Activated naive CD8-positive, alpha-beta T cell treated with anti-CD3 and anti-CD28 coated beads, Interleukin-2, amount 50 U/mL, for 16 hours (primary cell): ENCODE measurements around the gene RBM47.
"Not testable (repeated sequence)": the region's sequence is repeated elsewhere in the genome, so short reads cannot be mapped to it uniquely, and the experiment has no call there.

Source experiments
- DNase-seq: peaks from one replicate; pipeline ENCODE4 v3.0.0-alpha.2; 2020; ENCODE audit warnings: low read depth, low spot score

RBM47 gene

DNA sequence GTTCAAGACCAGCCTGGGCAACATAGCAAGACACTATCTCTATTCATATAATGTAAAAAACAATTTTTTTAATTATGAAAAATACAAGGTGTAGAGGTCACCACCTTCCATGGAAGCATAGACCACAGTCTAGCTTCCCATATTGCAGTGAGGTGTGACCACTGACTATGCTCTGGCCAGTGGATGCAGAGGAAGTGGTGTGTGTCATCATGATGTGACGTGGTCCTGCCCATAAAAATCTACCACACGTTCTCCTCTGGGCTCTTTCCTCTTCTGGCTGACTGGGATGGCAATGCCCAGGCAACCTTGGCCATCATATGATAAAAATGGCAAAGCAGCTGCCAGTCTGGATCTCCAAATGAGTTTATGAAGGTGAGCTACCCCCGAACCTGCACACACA is 65.7 kb downstream of the RBM47 start:
- DNase-seq, result no peak

DNA sequence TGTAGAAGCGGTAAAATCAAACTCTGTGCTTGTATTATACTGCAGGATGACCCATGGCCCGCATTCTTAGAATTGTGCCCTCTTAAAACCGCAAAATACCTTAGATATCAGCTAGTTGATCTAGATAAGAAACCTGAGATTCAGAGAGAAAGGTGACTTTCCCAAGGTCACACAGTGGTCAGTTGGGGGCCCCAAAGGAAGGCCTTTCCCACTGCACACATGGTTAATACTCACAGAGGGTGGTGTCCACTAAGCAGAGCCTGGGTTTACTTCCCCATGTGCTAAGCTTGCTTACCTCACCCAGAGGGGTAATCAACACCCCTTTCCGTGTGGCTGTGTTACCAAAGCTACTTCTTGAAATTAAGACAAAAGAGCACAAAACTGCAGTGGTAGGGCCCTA is 66.3 kb downstream of the RBM47 start:
- no peak for DNase-seq

DNA sequence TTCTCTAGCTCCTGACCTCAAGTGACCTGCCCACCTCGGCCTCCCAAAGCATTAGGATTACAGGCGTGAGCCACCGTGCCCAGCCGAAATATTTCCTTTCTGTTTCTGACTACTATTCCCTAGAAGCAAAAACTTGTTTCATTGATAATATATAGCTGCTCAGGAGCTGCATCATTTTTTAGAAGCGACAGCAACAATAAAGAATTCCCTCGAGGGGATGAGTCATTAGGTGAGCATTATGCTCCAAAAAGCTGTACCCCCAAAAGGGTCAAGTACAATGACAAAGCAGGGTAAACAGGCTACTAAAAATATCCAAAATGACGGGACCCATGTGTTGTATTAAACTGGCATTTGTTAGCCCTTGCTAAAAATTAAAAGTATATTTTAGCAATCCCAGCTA is 67.0 kb downstream of the RBM47 start:
- no peak for DNase-seq

GRCh38 chr4:40562208-40562607 is 67.5 kb downstream of the RBM47 start:
- DNase-seq, result no peak

DNA sequence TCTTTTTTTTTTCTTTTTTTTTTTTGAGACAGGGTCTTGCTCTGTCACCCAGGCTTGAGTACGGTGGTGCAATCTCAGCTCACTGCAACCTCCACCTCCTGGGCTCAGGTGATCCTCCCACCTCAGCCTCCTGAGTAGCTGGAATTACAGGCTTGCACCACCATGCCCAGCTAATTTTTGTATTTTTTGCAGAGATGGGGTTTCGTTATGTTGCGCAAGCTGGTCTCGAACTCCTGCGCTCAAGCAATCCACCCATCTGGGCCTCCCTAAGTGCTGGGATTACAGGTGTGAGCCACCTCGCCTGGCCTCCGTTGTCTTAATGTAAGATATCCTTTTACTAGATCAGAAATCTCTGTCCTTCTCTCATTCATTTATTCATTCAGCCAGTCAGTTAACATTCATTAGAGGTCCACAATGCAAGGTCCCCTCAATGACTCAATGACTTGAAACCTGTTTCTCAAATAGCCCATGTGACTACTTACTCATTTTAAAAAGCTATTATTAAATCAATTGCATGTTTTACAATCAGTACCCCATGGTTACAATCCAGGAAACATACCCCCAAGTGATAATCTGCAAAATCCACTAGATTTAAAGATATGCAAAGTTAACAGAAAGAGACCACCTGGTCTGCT is 68.0 kb downstream of the RBM47 start:
- DNase-seq, result not testable (repeated sequence)

DNA sequence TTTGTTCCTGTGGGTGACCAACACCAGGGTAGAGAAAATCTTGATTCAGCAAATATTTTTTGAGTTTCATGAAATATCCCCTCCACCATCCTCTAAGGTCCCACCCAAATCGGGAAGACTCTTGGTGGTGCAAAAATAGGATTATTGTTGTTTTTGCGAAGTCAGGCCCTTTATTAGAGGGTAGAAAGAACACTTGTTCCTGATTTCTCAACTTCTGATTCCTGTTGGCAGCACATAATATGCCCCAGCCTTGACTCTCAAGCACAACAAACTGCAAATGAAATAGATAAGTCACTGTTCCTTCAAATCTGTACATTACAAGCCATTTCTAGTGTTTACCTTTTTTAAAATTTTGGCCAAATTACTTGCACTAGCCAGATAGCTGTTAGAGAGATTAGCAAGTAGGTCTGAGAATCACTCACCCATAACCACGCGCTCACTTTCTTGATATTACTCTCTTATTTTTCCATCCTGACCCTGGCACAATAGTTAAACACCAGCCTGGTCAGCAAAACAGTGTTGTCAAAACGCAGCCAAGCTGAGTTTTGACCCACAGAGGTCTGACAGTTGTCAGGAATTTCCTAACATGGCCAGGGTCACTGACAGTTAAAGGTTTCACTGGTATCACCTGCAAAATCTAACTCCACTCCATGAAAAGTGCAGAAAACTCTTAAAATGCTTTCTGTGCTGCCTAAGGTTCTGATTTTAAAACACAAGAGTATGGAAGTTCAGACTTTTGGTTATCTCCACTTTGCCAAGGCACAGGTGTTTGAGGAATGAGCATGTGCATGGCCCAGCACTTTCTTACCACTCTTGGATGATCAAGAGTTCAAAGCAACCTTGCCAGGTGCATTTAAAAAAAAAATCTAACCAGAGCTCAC is 69.8 kb downstream of the RBM47 start:
- no peak for DNase-seq

GRCh38 chr4:40557736-40558135 is 71.9 kb downstream of the RBM47 start:
- no peak for DNase-seq

DNA sequence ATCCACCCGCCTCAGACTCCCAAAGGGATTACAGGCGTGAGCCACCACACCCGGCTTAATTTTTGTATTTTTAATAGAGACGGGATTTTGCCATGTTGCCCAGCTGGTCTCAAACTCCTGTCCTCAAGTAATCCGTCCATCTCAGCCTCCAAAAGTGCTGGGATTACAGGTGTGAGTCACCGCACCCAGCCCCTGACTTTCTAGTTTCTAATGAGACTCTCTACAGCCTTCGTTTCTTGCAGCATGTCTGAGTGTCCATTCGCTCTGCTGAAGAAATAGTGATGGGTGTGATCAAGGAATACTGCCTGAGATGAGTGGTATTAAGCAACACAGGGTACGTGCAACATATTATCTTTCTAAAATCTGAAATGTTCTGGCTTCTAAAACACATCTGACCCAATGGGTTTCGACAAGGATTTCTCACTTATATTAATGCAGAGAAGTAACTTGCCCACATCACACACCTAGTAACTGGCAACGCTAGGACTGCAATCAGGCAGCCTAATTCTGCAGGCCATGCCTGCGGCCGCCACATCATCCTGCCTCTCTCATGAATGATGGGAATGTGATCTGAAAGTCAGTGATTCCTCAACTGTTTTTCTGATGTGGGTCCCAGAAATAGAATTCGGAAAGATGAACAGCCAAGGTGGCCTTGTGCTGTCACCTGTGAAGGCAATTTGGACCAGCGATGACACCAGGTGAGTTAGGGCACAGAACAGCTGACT is 74.3 kb downstream of the RBM47 start:
- DNase-seq, result no peak

GRCh38 chr4:40554641-40555040 is 75.0 kb downstream of the RBM47 start:
- DNase-seq, result not testable (repeated sequence)

DNA sequence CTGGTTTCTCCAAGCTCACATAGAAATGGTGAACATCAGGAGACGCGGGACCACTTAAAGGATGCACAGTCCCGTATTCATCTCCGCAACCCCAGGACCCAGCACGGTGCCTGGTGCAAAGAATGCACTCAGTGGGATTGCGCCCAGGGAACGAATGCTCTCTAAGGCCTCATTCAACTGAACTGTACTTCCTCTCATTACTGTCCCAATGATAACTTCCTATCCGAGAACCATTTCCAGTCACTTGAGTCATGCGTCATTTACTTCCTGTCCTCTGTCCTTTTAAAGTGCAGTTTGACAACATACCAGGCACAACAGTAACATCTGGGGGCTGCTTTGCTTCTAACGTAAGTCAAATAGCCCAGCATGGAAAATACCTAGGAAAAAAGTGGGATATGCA is 75.7 kb downstream of the RBM47 start:
- DNase-seq, result no peak

- no peak for DNase-seq
Measured at GRCh38 chr4:40552536-40552935, 77.1 kb downstream of the RBM47 start.

GRCh38 chr4:40551568-40552136 is 78.0 kb downstream of the RBM47 start:
- peak; percentile 5 for DNase-seq

DNA sequence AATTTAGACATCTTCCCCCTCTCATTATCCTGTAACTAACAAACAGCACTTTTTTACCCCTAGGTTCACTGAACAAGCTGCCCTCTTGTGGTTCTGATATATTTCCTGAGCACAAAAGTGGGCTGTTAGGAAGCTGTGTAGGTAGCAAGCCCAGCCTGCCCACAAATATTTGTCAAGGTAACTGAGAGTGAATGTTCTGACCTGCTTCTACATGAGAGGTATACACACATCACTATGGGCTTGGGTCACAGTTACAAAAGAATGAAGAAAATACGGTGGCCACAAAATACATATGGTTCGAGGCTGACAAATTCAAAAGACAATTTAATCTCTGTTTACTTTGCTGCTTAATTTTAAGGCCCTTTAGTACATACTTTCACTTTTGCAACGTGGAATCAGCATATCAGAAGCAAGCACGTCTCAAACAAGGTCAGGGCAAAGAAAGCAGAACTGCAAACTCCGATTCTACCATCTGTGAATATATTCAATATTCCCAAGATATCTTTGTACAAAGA is 78.7 kb downstream of the RBM47 start:
- DNase-seq, result no peak

GRCh38 chr4:40550196-40550595 is 79.5 kb downstream of the RBM47 start:
- no peak for DNase-seq

DNA sequence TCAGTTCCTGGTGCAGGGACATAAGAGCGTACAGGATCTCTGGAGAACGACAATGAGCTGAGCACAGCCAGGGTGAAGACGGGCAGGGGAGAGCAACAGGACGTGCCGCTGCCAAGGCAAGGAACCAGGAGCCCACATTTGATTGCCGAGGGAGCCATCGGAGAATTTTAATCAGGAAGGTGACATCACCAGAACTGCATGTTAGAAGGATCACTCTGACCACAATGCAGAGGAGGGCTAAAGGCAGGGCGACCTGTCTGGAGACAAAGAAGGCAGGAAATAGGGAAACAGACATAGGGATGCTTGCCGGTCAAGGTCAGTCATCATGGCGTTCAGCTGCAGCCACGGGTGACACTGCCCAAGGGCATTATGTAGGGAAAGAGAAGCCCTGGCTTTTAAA is 81.4 kb downstream of the RBM47 start:
- DNase-seq, result no peak

- no peak for DNase-seq
Measured at GRCh38 chr4:40547789-40548132, 81.9 kb downstream of the RBM47 start.

DNA sequence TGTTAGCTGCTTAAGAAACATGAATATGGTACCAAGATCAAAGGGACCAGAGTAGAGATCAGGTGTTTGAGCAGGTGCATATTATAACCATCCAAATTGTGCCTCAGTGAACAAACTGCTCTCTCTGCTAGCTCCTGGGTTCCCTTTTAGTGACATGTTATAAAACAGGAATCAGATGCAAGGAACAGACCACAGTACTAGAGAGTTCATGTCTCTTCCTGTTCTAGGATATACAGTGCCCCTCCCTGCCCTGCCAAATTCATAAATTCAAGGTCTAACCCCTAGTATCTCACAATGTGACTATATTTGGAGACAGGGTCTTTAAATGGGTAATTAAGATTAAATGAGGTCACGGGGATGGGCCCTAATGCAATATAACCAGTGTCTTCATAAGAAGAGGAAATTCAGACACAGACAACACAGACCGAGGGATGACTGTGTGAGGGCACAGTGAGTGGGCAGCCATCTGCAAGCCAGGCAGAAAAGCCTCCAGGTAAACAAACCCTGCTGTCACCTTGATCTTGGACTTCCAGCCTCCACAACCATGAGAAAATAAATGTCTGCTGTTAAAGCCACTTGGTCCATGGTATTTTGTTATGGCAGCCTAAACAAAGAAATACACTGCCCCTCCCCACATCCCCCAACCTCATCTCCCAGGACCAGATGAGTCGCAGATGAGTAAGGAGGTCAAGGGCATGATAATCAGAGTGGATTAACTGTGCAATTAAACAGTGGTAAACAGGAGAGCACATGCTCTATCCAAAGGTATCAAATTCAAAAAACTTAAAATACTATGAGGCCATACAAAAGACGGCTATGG is 82.5 kb downstream of the RBM47 start:
- DNase-seq, result no peak

- no peak for DNase-seq
Measured at GRCh38 chr4:40546506-40546905, 83.2 kb downstream of the RBM47 start.

DNA sequence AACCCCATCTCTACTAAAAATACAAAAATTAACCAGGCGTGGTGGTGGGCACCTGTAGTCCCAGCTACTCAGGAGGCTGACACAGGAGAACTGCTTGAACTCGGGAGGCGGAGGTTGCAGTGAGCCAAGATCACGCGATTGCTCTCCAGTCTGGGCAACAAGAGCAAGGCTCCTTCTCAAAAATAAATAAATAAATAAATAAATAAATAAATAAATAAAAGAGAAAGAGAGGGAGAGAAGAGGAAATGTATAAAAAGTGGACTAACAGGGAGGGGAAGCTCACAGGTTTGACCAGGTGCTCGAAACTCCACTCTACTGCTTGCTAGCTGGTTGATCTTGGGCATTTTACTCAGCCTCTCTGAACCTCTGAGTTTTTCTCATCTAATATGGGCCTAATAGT is 84.2 kb downstream of the RBM47 start:
- not testable (repeated sequence) for DNase-seq

- DNase-seq, result no peak
Measured at GRCh38 chr4:40544221-40544620, 85.4 kb downstream of the RBM47 start.

- DNase-seq, result no peak
Measured at GRCh38 chr4:40540800-40541199, 88.9 kb downstream of the RBM47 start.
